Fibroblast of lung (primary cell): ENCODE results near the gene SPATC1L. TPM values are rescaled to one million over a fixed set of nuclear protein-coding genes. Genes with fewer than 3 reads are reported as not detected.

Experiments
- DNase-seq, 2 donors: peaks; one replicate each; pipeline versions ENCODE4 v3.0.0 to v3.0.0-alpha.2; 2010; ENCODE audit warnings: low read depth in 2 of 2
- H2AFZ ChIP-seq: 2 replicates; pipeline ENCODE4 v1.5.1; 2012; ENCODE audit warnings: low read length, control low read depth, inconsistent platforms
- H3K27ac ChIP-seq: 2 replicates; pipeline ENCODE4 v1.5.1; 2011; ENCODE audit warnings: low read length, control low read depth; ENCODE audit not compliant: insufficient read depth
- H3K27me3 ChIP-seq: 2 replicates; pipeline ENCODE4 v1.5.1; 2011; ENCODE audit warnings: mild to moderate bottlenecking, low read length; ENCODE audit not compliant: control insufficient read depth, insufficient read depth
- H3K36me3 ChIP-seq: 2 replicates; pipeline ENCODE4 v1.5.1; 2011; ENCODE audit warnings: low read length; ENCODE audit not compliant: control insufficient read depth, insufficient read depth
- H3K4me1 ChIP-seq: 2 replicates; pipeline ENCODE4 v1.5.1; 2011; ENCODE audit warnings: low read length; ENCODE audit not compliant: control insufficient read depth, insufficient read depth; ENCODE audit errors: extremely low read depth
- H3K4me2 ChIP-seq: 2 replicates; pipeline ENCODE4 v1.5.1; 2011; ENCODE audit warnings: low read length, control low read depth; ENCODE audit not compliant: insufficient read depth; ENCODE audit errors: extremely low read depth
- H3K4me3 ChIP-seq, 4 experiments: fragments of 200-600 bp in 1 of 4; sonication (generic) in 1 of 4; replicated peaks in 1 of 4; 2 replicates each; pipeline ENCODE4 v1.5.1; 2011 to 2016; ENCODE audit warnings: low read length in 4 of 4, low read depth in 3 of 4, mild to moderate bottlenecking in 3 of 4, control low read depth in 2 of 4, inconsistent platforms in 1 of 4, mixed read lengths in 1 of 4; ENCODE audit not compliant: insufficient read depth in 1 of 4; ENCODE audit errors: control extremely low read depth in 1 of 4
- H3K79me2 ChIP-seq: 2 replicates; pipeline ENCODE4 v1.5.1; 2012; ENCODE audit warnings: mild to moderate bottlenecking, low read length, inconsistent platforms; ENCODE audit not compliant: control insufficient read depth, insufficient read depth
- H3K9ac ChIP-seq: 2 replicates; pipeline ENCODE4 v1.5.1; 2011; ENCODE audit warnings: mild to moderate bottlenecking, low read length, control low read depth; ENCODE audit not compliant: insufficient read depth
- H3K9me3 ChIP-seq: 2 replicates; pipeline ENCODE4 v1.5.1; 2012; ENCODE audit warnings: low read depth, low read length; ENCODE audit not compliant: control insufficient read depth, insufficient read depth
- H4K20me1 ChIP-seq: 2 replicates; pipeline ENCODE4 v1.5.1; 2011; ENCODE audit warnings: low read length; ENCODE audit not compliant: control insufficient read depth, insufficient read depth; ENCODE audit errors: extremely low read depth
- CTCF ChIP-seq, 2 donors: IDR thresholded peaks in 1 of 2; conservative IDR thresholded peaks in 1 of 2; 1 replicate in 1 of 2; 2 replicates in 1 of 2; pipeline ENCODE4 v1.5.1; 2011 to 2012; ENCODE audit warnings: low read length in 2 of 2, control low read depth in 1 of 2, inconsistent platforms in 1 of 2, low read depth in 1 of 2, mild to moderate bottlenecking in 1 of 2
- EZH2 ChIP-seq: IDR thresholded peaks from 2 replicates; pipeline ENCODE4 v1.5.1; 2012; ENCODE audit warnings: low read length, control low read depth, mild to moderate bottlenecking; ENCODE audit errors: missing control alignments
- polyA plus RNA-seq, 2 donors: library from polyadenylated mRNA; depleted of rRNA in 1 of 2; stranded (reverse) in 1 of 2; unstranded in 1 of 2; fragments of >200 nt; gene quantifications; 2 replicates each; pipeline ENCODE4 v1.2.1, GENCODE V29; 2011 to 2012; ENCODE audit warnings: missing spikeins in 1 of 2
- total RNA-seq: library from RNA; depleted of rRNA; stranded (reverse); fragments of >200 nt; gene quantifications from 2 replicates; pipeline ENCODE4 v1.2.1, GENCODE V29; 2014

The SPATC1L gene
- total and polyA plus RNA-seq, 2 donors (not counting 1 experiment from before 2014, with no cell fraction given), result 2.9 to 9.6 TPM

GRCh38 chr21:46220275-46220810 lies 36.1 kb upstream of the SPATC1L start:
- no peak overlapping the region for H3K27ac ChIP-seq
- H3K79me2 ChIP-seq, result peaks cover 61% of the 10 kb centered on the region
- H3K36me3 ChIP-seq, result peaks cover 41% of the 10 kb centered on the region

GRCh38 chr21:46219591-46220239 lies 35.5 kb upstream of the SPATC1L start:
- peaks cover 56% of the 10 kb centered on the region for H3K79me2 ChIP-seq
- TF ChIP-seq CTCF (conservative IDR thresholded peaks at IDR 0.05 in 1 of 2, IDR thresholded peaks at IDR 0.05 in 1 of 2; ENCODE audit: low read depth in 1 of 2, low read length in 2 of 2) (no peak), EZH2 (no peak)

More at GRCh38 chr21:46220275-46220810, 36.1 kb upstream of the SPATC1L start:
- Histone ChIP-seq H3K4me3 (no peak overlapping the region), H3K4me2 (no peak overlapping the region), H4K20me1 (no peaks in the 10 kb centered on the region), H3K9ac (no peak overlapping the region), H3K4me1 (no peaks in the 10 kb centered on the region), H2AFZ (no peak overlapping the region), H3K9me3 (no peaks in the 10 kb centered on the region), H3K27me3 (no peaks in the 10 kb centered on the region)
- TF ChIP-seq CTCF (conservative IDR thresholded peaks at IDR 0.05 in 1 of 2, IDR thresholded peaks at IDR 0.05 in 1 of 2; ENCODE audit: low read depth in 1 of 2, low read length in 2 of 2), result no peak
- no peak for TF ChIP-seq EZH2
- DNase-seq, result no peak

GRCh38 chr21:46218906-46219590 lies 34.8 kb upstream of the SPATC1L start:
- TF ChIP-seq EZH2, result no peak
- Histone ChIP-seq H2AFZ (no peak overlapping the region), H3K4me3 (no peak overlapping the region), H3K36me3 (peaks cover 45% of the 10 kb centered on the region), H3K4me2 (no peak overlapping the region), H3K27me3 (no peaks in the 10 kb centered on the region), H3K79me2 (peaks cover 50% of the 10 kb centered on the region), H3K27ac (no peak overlapping the region), H3K4me1 (no peaks in the 10 kb centered on the region), H4K20me1 (no peaks in the 10 kb centered on the region), H3K9ac (no peak overlapping the region), H3K9me3 (no peaks in the 10 kb centered on the region)
- DNase-seq, result no peak

More at GRCh38 chr21:46219591-46220239, 35.5 kb upstream of the SPATC1L start:
- Histone ChIP-seq H2AFZ (no peak overlapping the region), H3K36me3 (peaks cover 43% of the 10 kb centered on the region), H3K9ac (no peak overlapping the region), H3K27me3 (no peaks in the 10 kb centered on the region), H3K4me2 (no peak overlapping the region), H3K4me3 (no peak overlapping the region), H4K20me1 (no peaks in the 10 kb centered on the region), H3K9me3 (no peaks in the 10 kb centered on the region), H3K27ac (no peak overlapping the region), H3K4me1 (no peaks in the 10 kb centered on the region)
- no peak for DNase-seq
